ENCODE results near the gene EPHA8. TPM values are rescaled to one million over a fixed set of nuclear protein-coding genes. Genes with fewer than 3 reads are reported as not detected.

Gene EPHA8
- total RNA-seq, 1 donor from 2014 or later: not detected

GRCh38 chr1:22586356-22587130 is 23.3 kb downstream of the EPHA8 start:
- no peak for DNase-seq (ENCODE audit: extremely low spot score in 2 of 2)
- H3K27ac ChIP-seq: no peak overlapping the region
- intact Hi-C loops (cut with DNase I): no loop called here
- H3K36me3 ChIP-seq: no peaks in the 10 kb centered on the region
- H3K4me3 ChIP-seq: no peak overlapping the region
- H3K4me1 ChIP-seq: no peaks in the 10 kb centered on the region
- H3K9me3 ChIP-seq: no peaks in the 10 kb centered on the region
- TF ChIP-seq POLR2AphosphoS5 (IDR thresholded peaks at IDR 0.05; ENCODE audit: insufficient read depth in 1 of 2, low read depth in 1 of 2) (no peak), CTCF (IDR thresholded peaks at IDR 0.05) (no peak), POLR2A (IDR thresholded peaks at IDR 0.05) (no peak)
- no peaks in the 10 kb centered on the region for H3K27me3 ChIP-seq

- Histone ChIP-seq H3K36me3 (no peaks in the 10 kb centered on the region), H3K4me1 (no peaks in the 10 kb centered on the region), H3K9me3 (no peaks in the 10 kb centered on the region), H3K27ac (no peak overlapping the region), H3K27me3 (no peaks in the 10 kb centered on the region), H3K4me3 (no peak overlapping the region)
- intact Hi-C loops (cut with DNase I): no loop called here
- TF ChIP-seq CTCF (IDR thresholded peaks at IDR 0.05) (no peak), POLR2A (IDR thresholded peaks at IDR 0.05) (no peak), POLR2AphosphoS5 (IDR thresholded peaks at IDR 0.05; ENCODE audit: insufficient read depth in 1 of 2, low read depth in 1 of 2) (no peak)
- DNase-seq (ENCODE audit: extremely low spot score in 2 of 2): no peak
Measured at GRCh38 chr1:22587247-22587646, 24.0 kb downstream of the EPHA8 start.

GRCh38 chr1:22588899-22589422 is 25.7 kb downstream of the EPHA8 start:
- Histone ChIP-seq H3K4me1 (no peaks in the 10 kb centered on the region), H3K27me3 (no peaks in the 10 kb centered on the region), H3K27ac (no peak overlapping the region), H3K36me3 (no peaks in the 10 kb centered on the region), H3K4me3 (no peak overlapping the region), H3K9me3 (no peaks in the 10 kb centered on the region)
- intact Hi-C loops (cut with DNase I): no loop called here
- TF ChIP-seq POLR2AphosphoS5 (IDR thresholded peaks at IDR 0.05; ENCODE audit: insufficient read depth in 1 of 2, low read depth in 1 of 2): no peak
- no peak for TF ChIP-seq CTCF (IDR thresholded peaks at IDR 0.05)
- TF ChIP-seq POLR2A (IDR thresholded peaks at IDR 0.05): no peak
- no peak for DNase-seq (ENCODE audit: extremely low spot score in 2 of 2)

GRCh38 chr1:22591576-22591975 is 28.3 kb downstream of the EPHA8 start:
- TF ChIP-seq CTCF (IDR thresholded peaks at IDR 0.05): no peak
- TF ChIP-seq POLR2A (IDR thresholded peaks at IDR 0.05): no peak
- no peak for TF ChIP-seq POLR2AphosphoS5 (IDR thresholded peaks at IDR 0.05; ENCODE audit: insufficient read depth in 1 of 2, low read depth in 1 of 2)
- intact Hi-C loops (cut with DNase I): no loop called here
- no peaks in the 10 kb centered on the region for H3K36me3 ChIP-seq
- no peaks in the 10 kb centered on the region for H3K4me1 ChIP-seq
- H3K4me3 ChIP-seq: no peak overlapping the region
- no peaks in the 10 kb centered on the region for H3K9me3 ChIP-seq
- no peaks in the 10 kb centered on the region for H3K27me3 ChIP-seq
- no peak overlapping the region for H3K27ac ChIP-seq
- no peak for DNase-seq (ENCODE audit: extremely low spot score in 2 of 2)

GRCh38 chr1:22592051-22592450 is 28.8 kb downstream of the EPHA8 start:
- Histone ChIP-seq H3K36me3 (no peaks in the 10 kb centered on the region), H3K4me3 (no peak overlapping the region), H3K9me3 (no peaks in the 10 kb centered on the region), H3K4me1 (no peaks in the 10 kb centered on the region), H3K27ac (no peak overlapping the region), H3K27me3 (no peaks in the 10 kb centered on the region)
- TF ChIP-seq POLR2AphosphoS5 (IDR thresholded peaks at IDR 0.05; ENCODE audit: insufficient read depth in 1 of 2, low read depth in 1 of 2) (no peak), POLR2A (IDR thresholded peaks at IDR 0.05) (no peak), CTCF (IDR thresholded peaks at IDR 0.05) (no peak)
- no peak for DNase-seq (ENCODE audit: extremely low spot score in 2 of 2)
- intact Hi-C loops (cut with DNase I): no loop called here

All from vagina (tissue), 2 donors.